ENCODE results near the gene BPGM. TPM values are rescaled to one million over a fixed set of nuclear protein-coding genes. Genes with fewer than 3 reads are reported as not detected.

Gene BPGM
- total RNA-seq, 1 donor = 64.8 TPM

DNA sequence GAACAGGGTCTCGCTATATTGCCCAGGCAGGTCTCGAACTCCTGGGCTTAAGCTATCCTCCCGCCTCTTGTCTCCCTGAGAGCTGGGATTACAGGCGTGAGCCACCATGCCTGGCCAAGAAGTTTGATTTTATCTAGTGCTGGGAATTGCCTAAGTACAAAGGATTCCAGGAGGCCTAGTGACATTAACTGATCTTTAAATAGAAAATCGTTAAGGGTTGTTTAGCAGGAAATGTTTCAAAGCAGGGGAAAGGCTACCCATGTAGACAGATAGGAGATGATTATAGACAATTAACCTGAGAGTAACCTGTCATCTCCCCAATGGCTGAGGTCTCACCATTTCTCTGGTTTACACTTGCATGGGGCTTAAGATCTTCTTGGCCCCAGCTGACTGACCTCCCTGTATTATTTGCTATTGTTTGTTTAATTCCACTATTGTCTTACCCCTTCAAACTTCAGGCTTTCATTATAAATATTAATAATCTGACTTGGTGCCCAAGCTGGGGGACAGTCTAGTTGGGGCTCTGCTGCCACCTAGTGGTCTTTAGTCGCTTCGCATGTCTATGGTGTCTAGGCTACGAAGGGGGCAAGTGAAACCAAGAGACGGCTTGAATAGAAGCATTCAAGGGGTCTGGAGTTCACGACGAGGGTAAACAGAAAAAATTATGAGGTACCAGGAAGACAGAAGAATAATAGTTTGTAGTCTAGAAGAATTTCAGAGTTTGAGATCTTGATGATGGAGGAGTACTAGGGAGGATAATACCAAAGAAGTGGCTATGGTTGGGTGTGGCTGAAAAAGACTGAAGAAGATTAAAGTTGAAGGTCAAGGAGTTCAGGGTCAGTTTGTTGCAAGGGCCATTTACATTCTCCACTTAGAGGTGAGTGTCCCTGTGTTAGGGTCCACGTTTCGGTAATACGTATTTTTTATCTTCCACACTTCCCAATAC lies 40.4 kb upstream of the BPGM start:
- Histone ChIP-seq H3K27me3 (ENCODE audit: insufficient read depth, low read length) (no peaks in the 10 kb centered on the region), H3K4me2 (ENCODE audit: insufficient read depth, low read length) (peak overlapping the region; percentile 74), H4K20me1 (ENCODE audit: insufficient read depth, low read length) (no peaks in the 10 kb centered on the region), H3K9me3 (ENCODE audit: low read depth, low read length) (no peaks in the 10 kb centered on the region), H3K27ac (ENCODE audit: low read depth, low read length) (no peak overlapping the region), H3K36me3 (ENCODE audit: insufficient read depth, low read length) (no peaks in the 10 kb centered on the region), H2AFZ (ENCODE audit: low read length) (peak overlapping the region; percentile 79), H3K4me3 (ENCODE audit: insufficient read depth, low read length) (peak overlapping the region; percentile 51), H3K4me1 (ENCODE audit: insufficient read depth, low read length) (peaks cover 14% of the 10 kb centered on the region), H3K79me2 (ENCODE audit: insufficient read depth, low read length) (no peaks in the 10 kb centered on the region)
- DNase-seq (ENCODE audit: insufficient read length, low spot score, missing footprints) = peak; percentile 47
- TF ChIP-seq, protein P1, sequence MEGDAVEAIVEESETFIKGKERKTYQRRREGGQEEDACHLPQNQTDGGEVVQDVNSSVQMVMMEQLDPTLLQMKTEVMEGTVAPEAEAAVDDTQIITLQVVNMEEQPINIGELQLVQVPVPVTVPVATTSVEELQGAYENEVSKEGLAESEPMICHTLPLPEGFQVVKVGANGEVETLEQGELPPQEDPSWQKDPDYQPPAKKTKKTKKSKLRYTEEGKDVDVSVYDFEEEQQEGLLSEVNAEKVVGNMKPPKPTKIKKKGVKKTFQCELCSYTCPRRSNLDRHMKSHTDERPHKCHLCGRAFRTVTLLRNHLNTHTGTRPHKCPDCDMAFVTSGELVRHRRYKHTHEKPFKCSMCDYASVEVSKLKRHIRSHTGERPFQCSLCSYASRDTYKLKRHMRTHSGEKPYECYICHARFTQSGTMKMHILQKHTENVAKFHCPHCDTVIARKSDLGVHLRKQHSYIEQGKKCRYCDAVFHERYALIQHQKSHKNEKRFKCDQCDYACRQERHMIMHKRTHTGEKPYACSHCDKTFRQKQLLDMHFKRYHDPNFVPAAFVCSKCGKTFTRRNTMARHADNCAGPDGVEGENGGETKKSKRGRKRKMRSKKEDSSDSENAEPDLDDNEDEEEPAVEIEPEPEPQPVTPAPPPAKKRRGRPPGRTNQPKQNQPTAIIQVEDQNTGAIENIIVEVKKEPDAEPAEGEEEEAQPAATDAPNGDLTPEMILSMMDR (IDR thresholded peaks at IDR 0.05; ENCODE audit: extremely low read depth, low read depth, low read length) = peak; percentile 97

DNA sequence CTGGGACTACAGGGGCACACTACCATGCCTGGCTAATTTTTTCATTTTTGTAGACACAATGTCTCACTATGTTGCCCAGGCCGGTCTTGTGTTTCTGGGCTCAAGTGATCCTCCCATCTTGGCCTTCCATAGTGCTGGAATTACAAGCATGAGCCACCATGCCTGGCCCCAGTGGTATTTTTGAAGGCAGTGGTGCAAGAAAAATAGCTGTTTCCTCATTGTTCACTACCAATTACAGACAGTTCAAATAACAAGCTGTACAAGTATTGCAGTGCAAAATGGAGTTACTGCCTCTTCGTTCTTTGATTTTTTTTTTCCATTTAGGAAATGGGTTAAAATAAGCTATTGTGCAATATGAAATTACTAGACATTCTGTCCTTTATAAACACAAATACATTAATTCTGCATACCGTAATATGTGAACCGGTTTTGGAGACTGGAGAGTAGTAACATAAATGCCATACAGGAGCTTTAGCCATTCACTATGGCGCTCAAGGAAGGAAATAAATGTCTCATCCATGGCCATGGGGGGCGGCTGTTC lies 35.0 kb upstream of the BPGM start:
- H3K4me1 ChIP-seq (ENCODE audit: insufficient read depth, low read length) = peaks cover 29% of the 10 kb centered on the region
- no peaks in the 10 kb centered on the region for H3K9me3 ChIP-seq (ENCODE audit: low read depth, low read length)
- TF ChIP-seq, protein P1 (IDR thresholded peaks at IDR 0.05; ENCODE audit: extremely low read depth, low read depth, low read length) = no peak
- no peak overlapping the region for H3K27ac ChIP-seq (ENCODE audit: low read depth, low read length)
- no peak for DNase-seq (ENCODE audit: insufficient read length, low spot score, missing footprints)
- no peaks in the 10 kb centered on the region for H4K20me1 ChIP-seq (ENCODE audit: insufficient read depth, low read length)
- H3K79me2 ChIP-seq (ENCODE audit: insufficient read depth, low read length) = no peaks in the 10 kb centered on the region
- peak overlapping the region; percentile 27 for H2AFZ ChIP-seq (ENCODE audit: low read length)
- H3K4me2 ChIP-seq (ENCODE audit: insufficient read depth, low read length) = no peak overlapping the region
- no peaks in the 10 kb centered on the region for H3K27me3 ChIP-seq (ENCODE audit: insufficient read depth, low read length)
- no peaks in the 10 kb centered on the region for H3K36me3 ChIP-seq (ENCODE audit: insufficient read depth, low read length)
- H3K4me3 ChIP-seq (ENCODE audit: insufficient read depth, low read length) = no peak overlapping the region

DNA sequence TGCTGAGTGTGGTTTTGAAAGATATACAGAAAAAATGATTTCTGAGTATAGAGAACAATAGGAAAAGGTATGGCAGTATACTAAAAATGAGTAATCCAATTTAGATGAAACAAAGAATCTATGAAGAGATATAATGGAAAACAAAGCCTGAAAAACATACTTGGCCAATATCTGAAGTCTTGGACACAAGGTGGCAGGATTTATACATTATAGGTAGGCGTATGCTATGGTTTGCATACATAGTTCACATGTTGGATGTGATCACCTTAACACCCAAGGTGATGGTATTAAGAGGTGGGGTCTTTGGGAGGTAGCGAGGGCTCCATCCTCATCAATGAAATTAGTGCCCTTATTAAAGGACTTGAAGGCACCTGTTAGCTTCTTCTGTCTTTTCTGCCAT lies 34.5 kb upstream of the BPGM start:
- no peak for DNase-seq (ENCODE audit: insufficient read length, low spot score, missing footprints)
- no peaks in the 10 kb centered on the region for H4K20me1 ChIP-seq (ENCODE audit: insufficient read depth, low read length)
- peaks cover 25% of the 10 kb centered on the region for H3K4me1 ChIP-seq (ENCODE audit: insufficient read depth, low read length)
- no peak overlapping the region for H2AFZ ChIP-seq (ENCODE audit: low read length)
- H3K27me3 ChIP-seq (ENCODE audit: insufficient read depth, low read length) = no peaks in the 10 kb centered on the region
- H3K4me2 ChIP-seq (ENCODE audit: insufficient read depth, low read length) = no peak overlapping the region
- H3K4me3 ChIP-seq (ENCODE audit: insufficient read depth, low read length) = no peak overlapping the region
- H3K36me3 ChIP-seq (ENCODE audit: insufficient read depth, low read length) = no peaks in the 10 kb centered on the region
- H3K9me3 ChIP-seq (ENCODE audit: low read depth, low read length) = no peaks in the 10 kb centered on the region
- no peak overlapping the region for H3K27ac ChIP-seq (ENCODE audit: low read depth, low read length)
- TF ChIP-seq, protein P1 (IDR thresholded peaks at IDR 0.05; ENCODE audit: extremely low read depth, low read depth, low read length) = no peak
- no peaks in the 10 kb centered on the region for H3K79me2 ChIP-seq (ENCODE audit: insufficient read depth, low read length)
